ENCODE data around the gene ARHGEF28.

ARHGEF28 gene

GRCh38 chr5:73783828-73784227 lies 157.8 kb downstream of the ARHGEF28 start:
- DNase-seq: no peak

- DNase-seq: no peak
Measured at GRCh38 chr5:73786043-73786831, 160.2 kb downstream of the ARHGEF28 start.

- no peak for DNase-seq
Measured at GRCh38 chr5:73789851-73790281, 163.9 kb downstream of the ARHGEF28 start.

GRCh38 chr5:73791389-73791788 lies 165.4 kb downstream of the ARHGEF28 start:
- DNase-seq: no peak

- peak; percentile 76 for DNase-seq
Measured at GRCh38 chr5:73792687-73793320, 166.8 kb downstream of the ARHGEF28 start.

GRCh38 chr5:73793911-73794310 lies 167.9 kb downstream of the ARHGEF28 start:
- no peak for DNase-seq

GRCh38 chr5:73796164-73797131 lies 170.5 kb downstream of the ARHGEF28 start:
- peak; percentile 39 for DNase-seq

- DNase-seq: no peak
Measured at GRCh38 chr5:73797132-73797510, 171.1 kb downstream of the ARHGEF28 start.

GRCh38 chr5:73799401-73799972 lies 173.5 kb downstream of the ARHGEF28 start:
- no peak for DNase-seq

- no peak for DNase-seq
Measured at GRCh38 chr5:73801686-73802085, 175.7 kb downstream of the ARHGEF28 start.

- DNase-seq: no peak
Measured at GRCh38 chr5:73805449-73805848, 179.5 kb downstream of the ARHGEF28 start.

GRCh38 chr5:73808911-73809310 lies 182.9 kb downstream of the ARHGEF28 start:
- no peak for DNase-seq

GRCh38 chr5:73810429-73810828 lies 184.4 kb downstream of the ARHGEF28 start:
- no peak for DNase-seq

GRCh38 chr5:73812457-73812856 lies 186.5 kb downstream of the ARHGEF28 start:
- no peak for DNase-seq

- DNase-seq: no peak
Measured at GRCh38 chr5:73812962-73813588, 187.1 kb downstream of the ARHGEF28 start.

GRCh38 chr5:73814233-73814846 lies 188.3 kb downstream of the ARHGEF28 start:
- no peak for DNase-seq

GRCh38 chr5:73815631-73816030 lies 189.6 kb downstream of the ARHGEF28 start:
- DNase-seq: no peak

- DNase-seq: no peak
Measured at GRCh38 chr5:73816656-73817420, 190.8 kb downstream of the ARHGEF28 start.

- DNase-seq: no peak
Measured at GRCh38 chr5:73818357-73818756, 192.4 kb downstream of the ARHGEF28 start.

GRCh38 chr5:73820326-73820725 lies 194.3 kb downstream of the ARHGEF28 start:
- no peak for DNase-seq

GRCh38 chr5:73821003-73821402 lies 195.0 kb downstream of the ARHGEF28 start:
- DNase-seq: no peak

Data from right hindlimb (tissue), 1 donor.